Stimulated activated memory B cell treated with anti-CD40 and anti-IgM and Interleukin-4, amounts not matched to agents 10 μg/mL and 1 μg/mL and 100 μg/mL, for 72 hours (primary cell): ENCODE data around the gene SNRPA1.
A peak's percentile ranks its signal among the peaks of the same experiment; 100 is the strongest.

ENCODE experiments used
- ATAC-seq: fragments of 150-1000 bp; cut with Tn5 transposase; 2 replicates; pipeline ENCODE4 v1.10.0; 2021
- H3K27ac Mint-ChIP-seq: one replicate; pipeline ENCODE4 v1.8.0; 2022; ENCODE audit warnings: mild to moderate bottlenecking, mixed read lengths
- H3K27me3 Mint-ChIP-seq: one replicate; pipeline ENCODE4 v1.8.0; 2022; ENCODE audit warnings: mixed read lengths
- H3K36me3 Mint-ChIP-seq: one replicate; pipeline ENCODE4 v1.8.0; 2022; ENCODE audit warnings: mixed read lengths
- H3K4me1 Mint-ChIP-seq: one replicate; pipeline ENCODE4 v1.8.0; 2022; ENCODE audit warnings: mixed read lengths
- H3K4me3 Mint-ChIP-seq: one replicate; pipeline ENCODE4 v1.8.0; 2022; ENCODE audit warnings: mild to moderate bottlenecking, moderate library complexity, mixed read lengths
- H3K9me3 Mint-ChIP-seq: one replicate; pipeline ENCODE4 v1.8.0; 2022; ENCODE audit warnings: mixed read lengths

SNRPA1 gene

DNA sequence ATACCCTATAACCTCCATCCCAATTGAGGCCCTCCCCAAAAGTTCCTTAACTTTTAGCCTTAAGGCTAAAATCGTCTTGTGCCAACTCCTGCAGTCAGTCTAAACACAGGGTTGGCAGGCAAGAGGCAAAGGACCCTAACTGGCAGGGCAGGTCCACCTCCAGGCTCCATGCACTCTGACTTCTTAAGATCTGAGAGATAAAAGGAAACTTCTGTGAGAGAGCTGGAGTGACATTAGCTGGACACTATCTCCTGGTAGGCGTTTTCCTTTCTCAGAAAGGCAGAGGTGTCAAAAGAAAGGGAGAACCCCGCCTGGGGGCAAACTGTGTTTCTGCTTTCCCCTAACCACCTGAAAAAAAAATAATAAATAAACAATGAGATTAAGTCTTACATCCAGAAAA lies 46.8 kb downstream of the SNRPA1 start:
- Mint-ChIP-seq H3K4me1 (peaks cover 72% of the 10 kb centered on the region), H3K4me3 (no peak overlapping the region), H3K36me3 (peaks cover 4% of the 10 kb centered on the region), H3K27me3 (no peaks in the 10 kb centered on the region), H3K27ac (peak overlapping the region; percentile 73), H3K9me3 (no peaks in the 10 kb centered on the region)
- ATAC-seq: no peak

DNA sequence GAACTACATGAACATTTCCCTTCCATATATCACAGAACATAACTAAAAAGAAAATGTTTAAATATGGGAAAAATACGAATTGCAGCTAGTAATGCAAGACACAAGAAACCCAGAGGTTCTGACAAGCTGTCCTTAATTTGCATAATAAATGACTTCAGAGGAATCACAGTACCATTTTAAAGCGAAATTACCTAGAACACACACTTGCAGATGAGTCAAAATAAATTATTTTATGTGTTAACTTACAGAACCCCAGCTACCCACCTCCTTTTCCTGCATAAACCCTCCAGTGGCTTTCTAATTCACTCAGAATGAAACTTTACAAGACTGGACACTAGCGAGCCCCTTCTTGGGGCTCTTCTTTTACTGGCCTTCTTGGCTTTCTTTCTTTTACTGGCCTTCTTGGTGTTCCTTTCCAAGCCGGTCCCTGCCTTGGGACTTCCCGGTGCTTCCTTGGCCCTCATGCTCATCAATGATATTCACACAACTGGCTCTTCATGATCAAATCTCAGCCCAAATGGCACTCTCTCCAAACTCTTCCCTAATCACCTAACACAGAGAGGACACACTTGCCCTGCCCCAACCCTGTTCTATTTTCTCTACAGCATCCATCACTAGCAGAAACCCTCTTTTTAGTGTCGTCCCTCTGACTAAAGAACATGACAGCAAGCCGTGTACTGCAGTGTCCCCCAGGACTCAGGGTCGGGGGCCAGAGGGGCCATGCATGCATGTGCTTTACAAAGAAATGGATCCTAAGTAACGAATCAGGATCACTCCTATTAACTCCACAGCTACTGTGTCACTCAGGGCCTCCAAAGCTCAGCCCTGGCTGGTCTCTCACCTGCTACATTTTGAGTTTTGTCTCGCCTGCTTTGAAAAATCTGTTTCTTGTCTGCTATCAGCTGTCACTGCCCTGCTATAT lies 48.0 kb downstream of the SNRPA1 start:
- Mint-ChIP-seq H3K4me1 (peaks cover 79% of the 10 kb centered on the region), H3K36me3 (peaks cover 4% of the 10 kb centered on the region), H3K27ac (peak overlapping the region; percentile 73), H3K27me3 (no peaks in the 10 kb centered on the region), H3K4me3 (peak overlapping the region; percentile 34), H3K9me3 (no peaks in the 10 kb centered on the region)
- peak; percentile 55 for ATAC-seq

DNA sequence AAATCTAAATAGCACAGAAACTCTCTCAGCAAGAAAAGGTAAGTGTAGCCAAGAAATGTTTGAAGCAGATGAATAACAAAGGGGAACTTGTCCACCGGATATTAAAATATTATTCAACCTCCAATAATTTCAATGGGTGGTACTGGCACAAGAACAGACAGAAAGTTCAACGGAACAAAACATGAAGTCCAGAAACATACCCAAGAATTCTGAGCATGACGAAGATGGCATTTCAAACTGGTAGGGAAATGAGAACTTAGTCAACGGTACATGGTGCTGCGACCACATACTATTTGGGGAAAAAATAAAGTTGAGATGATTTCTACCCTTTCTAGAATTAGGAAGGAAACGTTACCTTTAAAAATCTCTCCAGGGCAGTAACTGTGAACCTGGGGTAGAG lies 48.7 kb downstream of the SNRPA1 start:
- H3K9me3 Mint-ChIP-seq: no peaks in the 10 kb centered on the region
- H3K36me3 Mint-ChIP-seq: peaks cover 4% of the 10 kb centered on the region
- H3K27me3 Mint-ChIP-seq: no peaks in the 10 kb centered on the region
- peaks cover 82% of the 10 kb centered on the region for H3K4me1 Mint-ChIP-seq
- peak overlapping the region; percentile 34 for H3K4me3 Mint-ChIP-seq
- ATAC-seq: peak; percentile 85
- peak overlapping the region; percentile 73 for H3K27ac Mint-ChIP-seq

DNA sequence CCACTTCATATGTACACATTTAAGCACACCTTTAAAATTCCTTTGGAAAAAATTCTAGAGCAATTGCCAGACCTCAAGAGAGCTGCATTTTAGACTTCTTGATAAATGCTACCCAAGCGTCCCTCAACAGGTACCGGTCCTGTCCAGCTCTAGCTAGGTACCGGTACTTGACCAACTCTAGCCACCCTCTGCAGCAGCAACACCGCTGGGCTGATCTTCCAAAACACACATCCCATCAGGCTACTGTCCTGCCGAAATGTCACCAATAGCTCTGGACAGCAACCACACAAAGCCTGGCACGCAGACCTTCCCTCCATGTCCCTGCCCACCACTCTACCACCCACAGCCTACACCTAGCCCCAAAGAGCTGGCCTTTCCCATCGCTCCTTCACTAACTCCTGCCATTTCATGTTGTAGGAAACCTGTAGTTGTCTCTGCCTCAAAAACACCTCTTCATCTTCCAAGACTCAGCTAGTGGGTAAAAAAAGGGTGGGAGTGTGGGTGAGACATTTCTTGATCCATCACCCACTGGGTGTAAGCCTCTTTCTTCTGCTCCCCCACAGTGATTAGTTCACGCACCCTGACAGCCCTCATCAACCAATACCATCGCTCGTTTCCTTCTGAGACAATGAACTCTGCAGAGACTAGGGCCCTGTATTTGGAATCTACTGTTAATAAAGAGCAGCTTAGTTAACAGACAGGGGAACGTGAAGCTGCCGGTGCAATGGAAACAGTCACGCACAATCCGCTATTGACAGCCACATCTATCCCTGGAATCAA lies 50.0 kb downstream of the SNRPA1 start:
- Mint-ChIP-seq H3K27ac (peak overlapping the region; percentile 73), H3K27me3 (no peaks in the 10 kb centered on the region), H3K4me1 (peaks cover 74% of the 10 kb centered on the region), H3K4me3 (no peak overlapping the region), H3K9me3 (no peaks in the 10 kb centered on the region), H3K36me3 (peaks cover 4% of the 10 kb centered on the region)
- ATAC-seq: no peak

DNA sequence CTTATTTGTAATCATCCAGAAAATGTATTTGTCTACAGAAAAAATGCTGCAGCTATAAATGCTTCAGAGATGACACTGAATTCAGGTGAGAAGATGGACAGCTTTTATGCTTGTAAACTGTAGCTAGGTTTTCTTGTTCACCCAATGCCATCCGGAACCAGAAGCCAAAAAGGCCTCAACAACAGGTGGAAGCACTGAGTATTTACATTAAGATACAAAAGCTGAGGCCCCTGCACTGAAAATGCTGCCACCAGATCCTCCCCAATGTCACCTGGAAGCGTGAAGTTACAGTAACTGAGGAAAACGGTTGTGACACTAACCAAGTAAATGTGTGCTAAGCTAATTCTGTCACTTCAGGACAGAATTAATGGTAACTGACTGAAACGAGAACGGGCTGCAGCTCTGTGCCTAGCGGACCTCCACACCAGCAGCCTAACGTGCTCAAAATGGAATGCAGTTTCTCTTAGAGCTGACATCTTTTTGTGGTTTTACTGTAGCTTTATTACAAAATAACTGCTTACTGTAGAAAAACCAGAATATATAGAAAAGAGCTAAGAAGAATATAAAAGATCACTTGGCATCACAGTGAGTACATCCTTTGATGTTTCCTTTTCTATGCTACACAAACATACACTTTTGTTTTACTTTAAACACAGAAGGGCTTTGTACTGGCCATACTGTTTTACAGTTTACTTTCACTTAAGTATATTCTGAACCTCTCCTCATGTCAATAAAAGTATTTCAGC lies 50.8 kb downstream of the SNRPA1 start:
- H3K36me3 Mint-ChIP-seq: peaks cover 4% of the 10 kb centered on the region
- H3K27me3 Mint-ChIP-seq: no peaks in the 10 kb centered on the region
- H3K4me1 Mint-ChIP-seq: peaks cover 75% of the 10 kb centered on the region
- no peak overlapping the region for H3K4me3 Mint-ChIP-seq
- H3K9me3 Mint-ChIP-seq: no peaks in the 10 kb centered on the region
- H3K27ac Mint-ChIP-seq: peak overlapping the region; percentile 73
- no peak for ATAC-seq

DNA sequence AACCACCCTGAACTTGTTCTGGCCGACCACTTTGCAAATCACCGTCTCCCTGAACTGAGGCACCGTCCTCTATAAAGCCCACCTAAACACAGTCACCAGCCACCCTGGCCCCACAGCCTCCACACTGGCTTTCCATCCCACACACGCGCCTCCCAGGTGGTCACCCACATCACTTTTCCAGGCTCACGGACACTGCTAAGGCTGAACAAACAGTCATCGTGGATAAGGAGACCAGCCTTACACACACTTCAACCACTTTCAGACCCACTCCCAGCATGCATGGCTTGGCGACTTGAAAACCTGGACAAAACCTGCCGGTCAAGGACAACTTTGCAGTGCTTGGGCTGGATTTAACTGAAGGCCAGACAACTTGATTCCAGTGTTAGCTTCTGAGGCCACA lies 51.6 kb downstream of the SNRPA1 start:
- no peaks in the 10 kb centered on the region for H3K27me3 Mint-ChIP-seq
- no peaks in the 10 kb centered on the region for H3K9me3 Mint-ChIP-seq
- H3K4me3 Mint-ChIP-seq: no peak overlapping the region
- H3K27ac Mint-ChIP-seq: peak overlapping the region; percentile 73
- H3K4me1 Mint-ChIP-seq: peaks cover 79% of the 10 kb centered on the region
- H3K36me3 Mint-ChIP-seq: peaks cover 4% of the 10 kb centered on the region
- ATAC-seq: no peak

DNA sequence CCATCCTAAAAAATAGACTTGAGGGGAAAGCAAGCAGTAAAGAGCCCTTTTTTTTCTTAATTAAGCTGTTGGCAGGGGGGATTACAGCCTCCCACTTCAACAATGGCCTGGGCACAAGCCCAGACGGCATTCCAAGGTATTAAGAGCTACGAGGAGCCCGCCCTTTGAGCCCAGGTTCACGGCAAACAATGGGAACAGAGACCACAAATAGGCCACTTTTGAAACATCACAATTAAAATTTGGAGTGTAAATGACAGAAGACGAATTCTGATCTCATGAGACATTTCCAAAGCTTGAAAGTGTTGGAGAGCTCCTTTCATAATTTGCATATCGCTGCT lies 52.1 kb downstream of the SNRPA1 start:
- Mint-ChIP-seq H3K4me3 (peak overlapping the region; percentile 26), H3K9me3 (no peaks in the 10 kb centered on the region), H3K27ac (peak overlapping the region; percentile 73), H3K4me1 (peaks cover 75% of the 10 kb centered on the region), H3K27me3 (no peaks in the 10 kb centered on the region), H3K36me3 (peaks cover 4% of the 10 kb centered on the region)
- no peak for ATAC-seq

DNA sequence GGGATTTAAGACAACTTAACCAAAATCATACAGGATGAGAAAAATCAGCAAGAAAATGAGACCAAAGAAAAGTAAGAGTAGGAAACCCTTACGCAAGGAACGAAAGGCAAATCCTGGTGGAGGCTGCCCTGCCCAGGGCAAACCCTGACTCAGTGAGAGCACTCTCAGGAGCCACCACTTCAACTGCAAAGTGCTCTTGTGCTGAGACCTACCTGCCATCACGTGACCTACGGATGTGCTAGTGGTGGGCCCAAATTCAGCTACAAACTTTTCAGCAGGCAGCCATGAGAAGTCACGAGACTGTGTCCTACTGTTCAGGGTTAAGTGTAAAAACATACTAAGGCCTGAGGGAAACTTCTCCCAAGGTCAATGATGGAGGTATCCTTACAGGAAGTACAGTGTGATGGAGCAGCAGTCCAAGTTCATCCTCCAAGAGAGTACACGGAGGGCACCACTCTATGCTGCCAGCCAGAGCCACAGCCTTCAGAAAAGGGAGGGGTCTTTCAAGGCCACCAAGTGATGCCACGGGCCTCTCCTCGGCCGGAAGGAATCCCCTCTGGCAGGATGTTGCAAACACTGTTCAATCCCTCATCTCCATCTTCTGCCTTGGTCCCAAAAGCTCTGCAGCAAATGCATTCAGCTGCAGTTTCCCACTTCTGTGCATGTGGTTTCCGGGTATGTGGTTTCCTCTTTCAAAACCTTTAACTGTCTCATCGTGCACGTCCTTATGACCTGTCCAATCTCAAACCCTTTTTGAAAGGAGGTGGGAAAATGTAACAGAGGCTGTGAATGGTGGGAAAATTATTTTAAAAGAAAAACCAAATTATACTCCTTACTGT lies 52.7 kb downstream of the SNRPA1 start:
- ATAC-seq: peak; percentile 80
- Mint-ChIP-seq H3K27me3 (no peaks in the 10 kb centered on the region), H3K9me3 (no peaks in the 10 kb centered on the region), H3K4me1 (peaks cover 70% of the 10 kb centered on the region), H3K36me3 (peaks cover 5% of the 10 kb centered on the region), H3K27ac (peak overlapping the region; percentile 73), H3K4me3 (peak overlapping the region; percentile 26)

DNA sequence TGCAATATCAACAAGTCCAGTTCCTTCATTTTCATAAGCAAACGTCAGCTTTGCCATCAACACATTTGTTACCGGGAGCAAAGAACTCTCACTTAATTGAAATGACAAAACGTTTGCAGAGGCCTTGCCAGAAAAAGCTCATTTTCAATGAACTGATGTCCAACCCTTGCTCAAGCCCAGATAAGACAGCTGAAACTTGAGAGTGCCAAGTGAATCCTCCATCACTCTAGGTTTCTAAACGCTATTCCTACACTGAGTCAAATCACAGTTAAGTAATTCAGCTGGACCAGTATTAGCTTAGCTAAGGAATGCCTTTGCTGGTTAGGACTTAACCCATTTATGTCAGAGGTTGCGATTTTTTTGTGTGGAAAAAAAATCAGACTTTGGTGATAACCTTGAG lies 54.7 kb downstream of the SNRPA1 start:
- Mint-ChIP-seq H3K4me3 (no peak overlapping the region), H3K27me3 (no peaks in the 10 kb centered on the region), H3K4me1 (peaks cover 55% of the 10 kb centered on the region), H3K36me3 (peaks cover 22% of the 10 kb centered on the region), H3K9me3 (no peaks in the 10 kb centered on the region), H3K27ac (no peak overlapping the region)
- no peak for ATAC-seq

DNA sequence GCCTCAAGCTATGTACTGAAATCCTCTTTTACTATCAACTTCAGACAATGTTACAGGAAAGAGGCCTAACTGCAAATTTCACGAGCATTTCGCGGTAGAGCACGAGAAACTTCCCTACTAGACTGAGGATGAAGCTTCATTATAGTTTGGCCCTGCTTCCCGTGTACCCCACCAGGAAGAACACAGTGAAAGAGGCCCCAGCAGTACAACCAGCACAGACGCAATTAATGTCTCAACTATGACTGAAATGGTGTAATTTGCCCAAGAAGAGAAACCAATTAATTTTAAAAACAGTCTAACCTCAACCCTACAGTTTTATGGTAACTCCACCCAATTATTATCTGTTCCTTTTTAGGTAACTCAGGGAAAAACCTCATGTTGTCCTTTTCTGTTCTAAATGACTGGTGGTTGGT lies 55.3 kb downstream of the SNRPA1 start:
- Mint-ChIP-seq H3K27me3 (no peaks in the 10 kb centered on the region), H3K4me1 (peaks cover 48% of the 10 kb centered on the region), H3K27ac (peak overlapping the region; percentile 61), H3K9me3 (no peaks in the 10 kb centered on the region), H3K4me3 (no peak overlapping the region), H3K36me3 (peaks cover 28% of the 10 kb centered on the region)
- ATAC-seq: no peak

DNA sequence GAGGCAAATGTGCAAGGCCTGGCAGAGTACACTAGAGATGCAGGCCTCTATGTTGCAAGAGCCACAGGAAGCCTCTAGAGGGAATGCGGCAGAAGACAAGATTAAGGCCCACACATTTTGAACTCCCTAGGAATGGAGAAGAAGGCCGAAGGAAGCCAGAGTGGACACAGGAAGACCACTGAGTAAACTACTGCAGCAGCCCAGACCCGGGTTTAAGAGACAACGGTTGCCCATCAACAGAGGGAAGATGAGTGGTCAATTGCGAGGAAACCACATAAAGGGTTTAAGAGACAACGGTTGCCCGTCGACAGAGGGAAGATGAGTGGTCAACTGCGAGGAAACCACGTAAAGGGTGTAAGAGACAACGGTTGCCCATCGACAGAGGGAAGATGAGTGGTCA lies 57.8 kb downstream of the SNRPA1 start:
- Mint-ChIP-seq H3K27me3 (no peaks in the 10 kb centered on the region), H3K4me3 (no peak overlapping the region), H3K4me1 (peaks cover 33% of the 10 kb centered on the region), H3K36me3 (peaks cover 49% of the 10 kb centered on the region), H3K27ac (no peak overlapping the region), H3K9me3 (no peaks in the 10 kb centered on the region)
- no peak for ATAC-seq

DNA sequence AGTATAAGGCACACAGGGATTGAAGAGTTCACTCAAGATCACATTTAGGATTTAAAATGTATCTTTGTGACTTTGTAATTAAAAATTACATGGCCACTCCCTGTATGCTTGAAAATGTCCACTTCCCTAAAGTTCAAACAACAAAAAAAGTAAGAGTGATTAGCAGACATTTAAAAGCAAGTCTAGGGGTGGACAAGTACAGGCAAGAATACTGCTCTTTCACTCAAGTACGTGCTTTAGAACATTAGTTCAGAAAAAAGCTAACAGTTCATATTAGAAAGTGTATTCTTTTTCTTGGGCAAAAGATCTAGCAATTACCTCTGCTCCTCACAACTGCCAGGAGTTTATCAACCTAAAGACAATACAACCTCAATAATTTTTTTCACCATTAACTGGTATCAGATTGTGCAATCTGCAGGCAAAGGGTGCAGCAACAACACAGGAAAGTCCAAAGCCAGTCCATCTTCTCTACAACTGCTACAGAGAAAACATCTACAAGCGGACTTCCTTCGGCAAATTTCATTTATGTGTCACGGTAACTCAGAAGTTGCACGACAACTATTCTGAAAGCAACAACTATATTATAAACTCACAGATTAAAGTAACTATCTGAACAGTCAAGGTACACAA lies 61.3 kb downstream of the SNRPA1 start:
- no peak for ATAC-seq
- no peak overlapping the region for H3K27ac Mint-ChIP-seq
- H3K4me3 Mint-ChIP-seq: no peak overlapping the region
- H3K27me3 Mint-ChIP-seq: no peaks in the 10 kb centered on the region
- H3K4me1 Mint-ChIP-seq: peaks cover 23% of the 10 kb centered on the region
- H3K9me3 Mint-ChIP-seq: peaks cover 2% of the 10 kb centered on the region
- peaks cover 71% of the 10 kb centered on the region for H3K36me3 Mint-ChIP-seq

DNA sequence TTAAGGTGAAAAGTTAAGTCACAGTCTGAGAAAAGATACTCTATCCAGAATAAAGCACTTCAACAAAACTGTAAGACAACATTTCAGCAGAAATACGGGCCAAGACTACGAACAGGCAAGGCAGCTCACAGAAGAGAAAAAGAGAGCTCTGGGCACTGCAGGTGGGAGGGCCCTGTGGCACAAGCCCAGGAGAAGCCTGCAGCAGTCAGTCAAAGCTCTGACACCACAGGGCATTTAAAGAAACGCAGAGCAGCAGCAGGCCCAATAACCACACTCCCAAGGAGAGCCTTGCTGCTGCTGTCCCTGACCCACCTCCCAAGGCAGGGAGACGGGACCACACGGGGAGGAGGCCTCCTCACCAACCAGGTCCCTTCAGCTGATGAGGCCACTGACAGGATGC lies 62.4 kb downstream of the SNRPA1 start:
- peaks cover 82% of the 10 kb centered on the region for H3K36me3 Mint-ChIP-seq
- no peak overlapping the region for H3K27ac Mint-ChIP-seq
- ATAC-seq: no peak
- H3K27me3 Mint-ChIP-seq: no peaks in the 10 kb centered on the region
- no peak overlapping the region for H3K4me3 Mint-ChIP-seq
- peaks cover 30% of the 10 kb centered on the region for H3K4me1 Mint-ChIP-seq
- peaks cover 10% of the 10 kb centered on the region for H3K9me3 Mint-ChIP-seq
